ENCODE results near the gene ZFP36L1.

The ZFP36L1 gene, protein sequence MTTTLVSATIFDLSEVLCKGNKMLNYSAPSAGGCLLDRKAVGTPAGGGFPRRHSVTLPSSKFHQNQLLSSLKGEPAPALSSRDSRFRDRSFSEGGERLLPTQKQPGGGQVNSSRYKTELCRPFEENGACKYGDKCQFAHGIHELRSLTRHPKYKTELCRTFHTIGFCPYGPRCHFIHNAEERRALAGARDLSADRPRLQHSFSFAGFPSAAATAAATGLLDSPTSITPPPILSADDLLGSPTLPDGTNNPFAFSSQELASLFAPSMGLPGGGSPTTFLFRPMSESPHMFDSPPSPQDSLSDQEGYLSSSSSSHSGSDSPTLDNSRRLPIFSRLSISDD

DNA sequence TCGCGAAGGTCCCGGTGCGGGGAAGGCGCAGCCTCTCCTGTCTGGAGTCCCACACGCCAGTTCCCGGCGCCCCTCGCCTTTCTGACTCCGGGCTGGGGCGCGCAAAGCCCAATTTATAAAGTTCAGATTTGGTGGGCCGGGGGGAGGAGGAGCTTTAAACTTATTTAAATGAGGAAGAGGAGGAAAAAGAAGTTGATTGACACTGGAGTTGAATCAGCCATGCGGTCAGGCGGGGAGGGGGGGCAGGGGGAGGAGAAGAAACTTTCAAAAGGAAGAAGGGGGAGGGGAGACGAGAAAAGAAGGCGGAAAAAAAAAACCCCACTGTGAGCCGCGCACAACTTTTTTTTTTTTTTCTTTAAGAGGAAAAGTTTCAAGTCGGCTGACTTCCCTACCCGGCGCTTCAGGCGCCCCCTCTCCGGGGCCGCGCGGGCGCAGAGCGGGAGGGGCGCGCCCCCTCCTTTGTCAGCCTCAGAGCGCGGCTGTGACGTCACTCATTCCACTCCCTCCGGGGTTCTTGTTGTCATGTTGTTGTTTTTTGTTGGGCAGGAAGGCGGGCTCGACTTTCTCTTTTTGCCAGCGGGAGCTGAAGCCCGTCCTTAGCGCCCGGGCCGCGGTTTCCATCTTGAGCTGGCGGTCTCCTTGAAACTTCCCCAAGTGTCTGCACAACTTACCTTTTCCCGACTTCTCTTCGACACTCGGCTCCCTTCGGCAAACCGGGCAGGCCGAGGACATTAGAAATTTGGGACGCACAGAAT lies at the start of gene ZFP36L1:
ZFP36L1 (minus strand) TSS at position 89 of the 755 bp plus-strand sequence. CDS start 129 bp downstream, outside the sequence.
- no peak for DNase-seq

DNA sequence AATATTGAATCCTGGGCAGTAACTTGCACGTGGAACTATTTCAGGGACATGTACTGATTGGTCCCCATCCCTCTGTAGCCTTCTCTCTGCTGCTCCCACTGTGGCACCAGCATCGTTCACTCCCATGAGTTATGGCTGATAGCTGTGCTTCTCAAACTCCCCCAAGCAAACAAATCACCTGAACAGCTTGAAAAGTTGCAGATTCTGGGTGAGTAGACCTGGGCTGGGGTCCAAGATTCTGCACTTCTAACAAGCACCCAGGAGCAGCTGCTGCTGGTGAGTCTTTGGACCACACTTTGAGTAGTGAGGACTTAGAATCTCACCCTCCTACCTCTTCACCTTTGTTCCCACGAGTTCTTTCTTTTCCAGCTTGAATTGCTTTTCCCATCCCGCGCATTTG lies 49.4 kb upstream of the ZFP36L1 start:
- no peak for DNase-seq

DNA sequence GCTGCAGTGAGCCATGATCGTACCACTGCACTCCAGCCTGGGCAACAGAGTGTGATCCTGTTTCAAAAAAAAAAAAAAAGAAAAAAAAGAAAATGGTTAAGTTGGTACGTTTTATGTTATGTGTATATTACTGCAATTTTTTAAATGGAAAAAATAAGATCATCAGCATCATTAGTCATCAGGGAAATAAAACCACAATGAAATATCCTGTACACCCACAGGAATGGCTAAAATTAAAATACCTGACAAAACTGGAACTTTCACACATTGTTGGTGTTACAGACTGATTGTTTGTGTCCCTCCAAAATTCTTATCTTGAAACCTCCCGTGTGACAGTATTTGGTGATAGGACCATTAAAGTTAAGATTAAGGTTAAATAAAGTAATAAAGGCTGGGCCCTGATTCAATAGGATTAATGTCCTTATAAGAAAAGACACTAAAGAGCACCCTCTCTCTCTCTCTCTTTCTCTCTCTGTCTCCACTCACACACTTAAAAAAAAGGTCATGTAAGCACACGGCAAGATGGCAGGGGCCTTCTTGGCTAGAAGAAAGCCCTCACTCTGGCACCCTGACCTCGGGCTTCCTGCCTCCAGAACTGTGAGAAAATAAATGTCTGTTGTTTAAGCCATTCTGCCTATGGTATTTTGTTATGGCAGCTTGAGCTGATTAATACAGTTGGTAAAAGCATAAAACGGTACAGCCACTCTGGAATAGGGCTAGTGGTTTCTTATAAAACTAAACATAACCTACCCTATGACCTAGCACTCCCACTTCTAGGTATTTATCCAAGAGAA lies 48.3 kb upstream of the ZFP36L1 start:
- no peak for DNase-seq

DNA sequence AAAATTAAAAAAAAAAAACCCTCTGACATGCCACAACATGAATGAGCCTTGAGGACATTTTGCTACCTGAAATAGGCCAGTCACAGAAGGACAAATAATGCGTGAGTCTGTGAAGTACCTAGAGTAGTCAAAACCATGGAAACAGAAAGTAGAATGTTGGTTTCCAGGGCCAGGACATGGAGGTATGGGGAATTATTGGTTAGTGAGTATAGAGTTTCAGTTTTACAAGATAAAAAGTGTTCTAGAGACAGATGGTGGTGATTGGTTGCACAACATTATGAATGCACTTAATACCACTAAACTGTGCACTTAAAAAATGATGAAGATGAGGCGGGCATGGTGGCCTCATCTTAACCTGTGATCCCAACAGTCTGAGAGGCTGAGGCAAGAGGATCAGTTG lies 47.6 kb upstream of the ZFP36L1 start:
- DNase-seq: no peak

DNA sequence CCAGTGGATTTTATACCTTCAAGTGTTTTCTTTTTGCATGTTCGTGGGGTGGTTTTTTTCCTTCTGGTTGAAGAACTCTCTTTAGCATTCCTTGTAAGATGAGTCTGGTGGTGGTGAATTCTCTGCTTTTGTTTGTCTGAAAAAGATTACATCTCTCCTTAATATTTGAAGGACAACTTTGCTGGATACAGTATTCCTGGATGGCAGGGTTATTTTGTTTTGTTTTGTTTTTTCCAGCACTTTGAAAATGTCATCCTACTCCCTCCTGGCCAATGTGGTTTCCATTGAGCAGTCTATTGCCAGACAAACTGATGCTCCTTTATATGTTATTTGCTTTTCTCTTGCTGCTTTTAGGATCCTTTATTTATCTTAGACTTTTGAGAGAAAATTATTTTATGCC lies 43.2 kb upstream of the ZFP36L1 start:
- no peak for DNase-seq

DNA sequence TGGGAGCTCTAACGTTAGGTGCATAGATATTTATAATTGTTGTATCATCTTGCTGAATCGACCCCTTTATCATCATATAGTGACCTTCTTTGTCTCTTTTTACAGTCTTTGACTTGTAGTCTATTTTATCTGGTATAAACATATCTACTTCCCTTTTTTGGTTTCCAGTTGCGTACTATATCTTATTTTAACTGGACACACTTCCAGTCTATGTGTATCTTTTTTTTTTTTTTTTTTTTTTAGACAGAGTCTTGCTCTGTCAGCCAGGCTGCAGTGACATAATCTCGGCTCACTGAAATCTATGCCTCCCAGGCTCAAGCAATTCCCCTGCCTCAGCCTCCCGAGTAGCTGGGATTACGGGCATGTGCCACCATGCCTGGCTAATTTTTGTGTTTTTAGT lies 41.9 kb upstream of the ZFP36L1 start:
- DNase-seq: no peak

DNA sequence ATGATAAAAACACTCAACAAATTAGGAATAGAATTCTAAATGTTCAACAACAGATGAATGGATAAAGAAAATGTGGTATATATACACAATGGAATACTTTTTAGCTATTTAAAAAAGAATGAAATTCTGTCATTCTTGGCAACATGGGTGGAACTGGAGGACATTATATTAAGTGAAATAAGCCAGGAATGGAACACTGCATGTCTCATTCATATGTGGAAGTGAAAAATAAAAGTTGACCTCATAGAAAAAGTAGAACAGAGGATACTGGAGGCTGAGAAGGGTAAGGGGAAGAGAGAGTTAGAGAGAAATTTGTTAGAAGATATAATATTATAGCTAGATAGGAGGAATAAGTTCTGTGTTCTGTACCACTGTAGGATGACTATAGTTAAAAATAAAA lies 35.8 kb upstream of the ZFP36L1 start:
- no peak for DNase-seq

DNA sequence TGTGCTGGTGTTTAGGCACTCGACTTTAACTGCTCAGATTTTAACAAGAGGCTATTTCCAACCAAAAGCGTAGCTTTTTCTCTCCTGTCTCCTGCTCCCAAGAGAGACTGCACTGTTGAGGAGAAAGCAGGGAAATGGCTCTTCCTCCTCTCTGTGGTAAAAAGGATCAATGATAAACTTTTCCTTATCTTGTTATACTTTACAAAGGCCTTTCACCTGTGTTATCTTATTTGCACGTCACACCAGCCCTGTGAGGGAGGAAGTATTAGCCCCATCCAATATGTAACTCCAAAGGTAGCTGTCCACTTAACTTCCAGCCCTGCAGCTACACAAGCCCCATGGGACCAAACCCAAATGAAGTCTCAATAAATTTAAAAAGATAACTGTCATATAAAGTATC lies 32.9 kb upstream of the ZFP36L1 start:
- no peak for DNase-seq

DNA sequence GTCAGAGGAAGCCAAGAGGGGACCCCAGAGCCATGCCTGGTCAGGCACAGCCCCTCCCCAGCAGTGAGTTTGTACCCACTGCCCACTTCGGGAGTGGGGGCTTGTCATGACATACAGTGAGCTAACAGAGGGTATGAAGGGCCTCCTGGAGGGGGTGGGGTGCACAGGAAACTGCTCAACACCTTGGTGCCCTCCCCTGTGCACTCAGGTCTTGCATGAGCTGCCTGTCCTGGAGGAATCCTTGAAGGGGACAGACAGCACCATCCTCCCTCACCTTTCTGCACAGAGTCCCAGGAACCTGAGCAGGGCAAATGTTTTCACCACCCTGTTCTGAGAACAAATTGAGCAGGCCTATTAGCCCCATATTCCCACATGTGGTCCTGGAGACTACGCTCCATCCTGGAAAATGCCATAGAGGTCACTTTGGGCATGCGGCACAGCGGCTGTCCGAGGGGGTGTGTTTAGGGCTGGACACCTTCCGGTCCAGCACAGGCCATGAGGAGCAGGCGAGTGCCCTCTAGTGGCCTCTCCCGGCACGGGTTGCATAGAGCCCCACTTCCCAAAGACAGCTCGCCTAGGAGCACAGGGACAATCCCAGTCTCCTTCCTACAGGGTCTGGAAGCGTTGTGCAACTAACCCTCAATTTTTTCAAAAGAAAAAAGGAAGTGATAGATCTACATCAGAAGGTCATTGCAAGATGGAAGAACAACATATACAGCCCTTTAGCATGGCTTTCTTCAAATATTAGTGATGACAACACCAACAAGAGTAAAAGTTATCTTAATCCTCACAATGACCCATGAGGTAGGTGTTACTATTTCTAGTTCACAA lies 31.9 kb upstream of the ZFP36L1 start:
- peak; percentile 80 to 88 for DNase-seq

DNA sequence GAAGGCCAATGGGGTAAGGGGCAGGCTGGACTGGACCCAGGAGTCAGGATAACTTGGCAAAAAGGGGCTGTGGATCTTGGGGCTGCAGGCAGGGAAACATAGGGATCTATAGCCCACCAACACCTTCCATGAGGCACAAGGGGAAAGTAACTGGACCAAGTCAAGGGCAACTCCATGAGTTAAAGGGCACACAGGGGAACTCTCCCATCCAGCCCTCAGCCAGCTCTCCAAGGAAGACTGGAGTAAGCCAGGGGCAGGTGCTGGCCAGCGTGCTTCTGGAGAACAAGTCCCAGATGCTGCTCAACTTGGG lies 31.3 kb upstream of the ZFP36L1 start:
- no peak for DNase-seq

DNA sequence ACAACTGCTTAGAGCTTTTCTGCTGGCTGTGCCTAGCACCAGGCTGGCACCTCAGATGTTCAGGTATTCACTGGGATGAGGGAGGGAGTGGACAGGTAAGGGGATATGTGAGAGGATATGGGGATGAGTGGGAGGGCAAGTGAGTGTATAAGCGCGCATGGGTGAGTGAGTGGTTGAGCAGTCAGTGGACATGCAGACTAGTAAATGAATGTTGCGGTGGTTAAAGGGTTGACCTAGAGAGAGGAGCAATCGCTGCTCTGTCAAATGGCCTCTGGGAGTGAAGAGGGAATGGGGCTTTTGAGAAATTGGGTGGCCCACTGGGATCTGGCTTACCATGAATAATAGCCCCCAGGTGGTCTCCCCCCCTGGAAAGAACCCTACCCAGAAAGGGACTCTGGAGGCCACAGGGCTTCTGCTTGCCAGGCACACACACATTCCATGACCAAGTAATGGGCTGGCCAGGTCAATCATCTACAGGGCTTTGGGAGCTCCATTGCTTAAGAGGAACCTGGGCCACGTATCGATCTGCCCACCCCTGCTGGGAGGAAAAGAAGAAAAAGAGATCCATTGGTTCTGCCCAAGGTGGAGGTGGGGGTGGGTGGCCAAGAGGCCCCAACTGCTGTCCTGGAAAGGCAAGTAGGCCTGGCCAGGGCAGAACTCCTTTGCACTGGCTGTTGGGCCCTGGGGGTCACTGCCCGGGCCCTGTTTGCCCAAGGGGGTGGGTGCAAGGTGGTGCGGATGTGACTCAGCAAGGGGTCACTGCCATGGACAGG lies 30.8 kb upstream of the ZFP36L1 start:
- DNase-seq: no peak

DNA sequence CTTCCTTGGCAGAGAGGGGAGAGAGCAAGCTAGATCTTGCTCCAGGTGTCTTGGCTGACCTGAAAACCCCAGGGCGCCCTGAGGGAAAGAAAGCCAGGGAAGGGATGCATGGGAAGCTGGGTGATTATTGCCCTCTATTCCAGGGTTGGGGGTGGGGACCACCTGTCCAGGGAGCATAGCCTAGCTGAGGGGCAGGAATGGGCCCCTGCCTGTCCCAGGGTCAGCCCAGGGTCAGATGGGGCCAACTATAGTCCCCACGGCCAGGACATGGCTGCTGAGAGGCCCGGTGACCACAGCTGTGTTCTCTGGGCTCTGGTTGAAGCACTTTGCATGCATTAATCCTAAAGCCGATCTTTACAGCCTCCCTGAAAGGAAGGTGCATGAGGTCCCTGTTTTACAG lies 30.1 kb upstream of the ZFP36L1 start:
- DNase-seq: no peak

DNA sequence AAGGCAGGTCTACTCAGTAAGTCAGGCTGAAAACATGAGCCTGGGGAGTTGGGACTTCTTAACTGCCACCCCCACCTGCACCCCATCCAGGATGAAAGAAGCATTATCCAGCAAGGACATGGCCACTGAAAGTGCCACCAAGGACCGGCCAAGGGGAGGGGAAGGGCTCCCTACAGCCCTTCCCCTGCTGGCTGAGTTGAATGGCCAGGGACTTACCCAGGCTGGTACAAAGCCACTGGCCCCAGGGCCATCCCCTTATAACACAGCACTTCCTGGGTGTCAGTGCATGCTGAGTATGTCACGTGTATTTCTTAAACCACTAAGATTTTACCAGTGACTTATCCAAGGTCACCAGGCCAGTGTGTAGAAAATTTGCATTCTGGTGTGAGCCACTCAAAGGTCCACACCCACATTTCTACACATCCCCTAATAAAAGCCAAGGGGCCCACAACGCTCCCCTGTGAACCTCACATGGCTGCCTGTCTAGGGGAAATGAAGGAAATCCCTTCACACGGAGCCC lies 29.3 kb upstream of the ZFP36L1 start:
- DNase-seq: no peak

DNA sequence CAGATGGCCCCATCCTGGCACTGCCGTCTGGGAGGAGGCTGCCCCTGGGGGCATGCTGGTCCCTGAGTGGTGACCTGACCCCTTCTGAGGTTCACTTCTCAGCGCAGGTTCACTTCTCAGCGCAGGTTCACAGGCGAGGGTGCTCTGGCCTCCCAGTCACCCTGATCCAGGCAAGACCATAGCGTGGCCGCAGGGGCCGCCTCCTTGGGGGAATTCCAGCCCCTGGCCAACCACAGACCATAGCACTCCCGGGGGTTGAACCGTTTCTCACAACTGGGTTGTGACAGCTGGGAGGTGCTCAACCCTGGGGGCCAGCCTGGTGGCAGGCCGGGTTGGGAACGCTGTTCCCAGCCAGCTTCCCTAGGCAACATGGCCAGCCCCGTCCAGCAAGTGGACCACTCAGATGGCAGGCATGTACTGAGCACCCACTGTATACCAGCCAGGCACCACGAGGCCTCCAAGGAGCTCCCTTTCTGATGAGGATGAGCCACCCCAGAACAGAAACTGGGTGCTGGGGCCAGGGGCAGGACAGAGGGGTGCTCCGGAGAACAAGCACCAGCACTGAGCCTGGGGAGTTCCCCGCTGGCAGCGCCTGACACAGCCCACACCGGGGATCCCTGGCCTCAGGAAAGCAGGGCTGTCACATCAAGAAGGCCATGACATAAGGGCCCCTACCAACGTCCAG lies 28.3 kb upstream of the ZFP36L1 start:
- DNase-seq: no peak

DNA sequence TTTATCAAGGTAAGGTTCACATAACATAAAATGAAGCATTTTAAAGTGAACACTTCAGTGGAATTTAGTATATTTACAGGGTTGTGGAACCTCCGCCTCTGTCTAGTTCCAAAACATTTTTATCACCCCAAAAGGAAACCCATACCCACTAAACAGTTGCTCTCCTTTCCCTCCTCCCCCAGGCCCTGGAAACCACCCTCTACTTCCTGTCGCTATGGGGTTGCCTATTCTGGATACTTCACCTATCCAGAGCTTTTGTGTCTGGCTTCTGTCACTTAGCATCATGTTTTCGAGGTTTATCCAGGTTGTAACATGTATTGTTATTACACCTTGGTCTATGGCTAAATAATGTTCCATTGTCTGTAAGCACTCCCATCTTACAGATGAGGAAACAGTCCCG lies 27.7 kb upstream of the ZFP36L1 start:
- DNase-seq: no peak

DNA sequence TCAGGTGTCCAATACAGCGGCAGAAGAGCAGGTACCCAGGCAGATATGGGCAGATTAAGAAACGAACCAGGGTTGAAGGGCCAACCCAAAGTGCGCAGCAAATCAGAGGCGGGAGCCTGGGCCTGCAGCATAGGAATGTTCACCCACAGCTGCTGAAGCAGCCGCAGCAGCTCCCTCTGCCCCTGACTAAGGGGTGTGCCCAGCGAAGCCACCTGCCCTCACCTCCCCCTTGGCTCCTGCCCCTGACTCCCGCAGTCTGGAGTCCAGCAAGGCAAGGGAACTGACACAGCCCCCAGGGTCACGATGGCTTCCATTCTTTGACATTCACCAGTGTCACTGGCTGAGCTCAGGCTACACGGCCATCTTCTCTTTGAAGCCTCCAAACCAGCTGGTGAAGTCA lies 27.3 kb upstream of the ZFP36L1 start:
- DNase-seq: no peak

DNA sequence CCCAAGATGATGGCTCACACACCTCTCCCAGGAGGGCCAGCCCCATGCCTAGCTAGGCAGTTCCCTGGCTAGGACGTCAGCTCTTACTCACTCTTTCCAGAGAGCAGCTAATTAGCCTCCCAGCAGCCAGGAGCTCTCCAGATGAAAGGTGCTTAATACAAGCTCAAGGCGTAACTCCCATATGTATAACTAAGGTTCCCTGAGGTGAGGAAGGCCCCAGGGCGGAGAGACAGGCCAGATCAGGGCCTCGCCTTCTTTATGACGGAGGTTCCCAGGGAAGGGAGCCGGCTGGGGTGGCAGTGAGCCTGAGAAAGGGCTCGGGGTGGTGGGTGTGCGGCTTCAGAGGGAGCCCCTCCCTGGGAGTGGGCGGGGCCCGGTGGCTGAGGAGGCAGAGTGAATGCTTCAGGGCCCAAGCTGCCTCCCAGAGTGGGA lies 26.4 kb upstream of the ZFP36L1 start:
- no peak for DNase-seq

DNA sequence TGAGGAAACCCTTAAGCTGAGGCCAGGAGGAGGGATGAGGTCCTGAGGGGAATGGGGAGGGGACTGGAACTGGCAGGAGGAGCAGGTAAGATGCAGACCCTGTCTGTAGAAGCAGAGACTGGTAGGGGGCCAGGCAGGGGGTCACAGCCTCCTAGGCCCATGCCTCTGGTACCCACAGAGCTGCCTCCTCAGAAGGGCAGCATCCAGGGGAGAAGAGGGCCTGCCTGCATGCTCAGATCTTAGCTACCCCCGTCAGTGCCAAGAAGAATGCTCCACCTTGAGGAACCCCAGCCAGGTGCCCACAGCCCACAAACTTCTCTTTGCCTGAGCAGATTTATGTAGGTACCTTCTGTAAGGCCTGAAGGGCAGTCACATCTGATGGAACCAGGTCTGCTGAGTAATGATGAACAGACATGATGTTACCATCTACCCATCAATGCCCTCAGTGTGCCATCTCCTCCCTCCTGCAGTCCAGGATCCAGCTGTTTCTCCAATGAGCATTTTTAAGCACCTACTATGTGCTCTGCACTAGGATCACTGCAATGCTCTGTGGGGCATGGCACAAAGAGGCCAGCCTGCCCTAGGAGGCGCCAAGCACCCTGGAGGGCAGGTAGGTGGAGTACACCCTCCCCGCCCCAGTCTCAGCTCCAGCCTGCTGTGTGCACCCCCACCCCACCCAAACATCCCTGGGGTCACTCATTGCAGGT lies 24.8 kb upstream of the ZFP36L1 start:
- DNase-seq: no peak

DNA sequence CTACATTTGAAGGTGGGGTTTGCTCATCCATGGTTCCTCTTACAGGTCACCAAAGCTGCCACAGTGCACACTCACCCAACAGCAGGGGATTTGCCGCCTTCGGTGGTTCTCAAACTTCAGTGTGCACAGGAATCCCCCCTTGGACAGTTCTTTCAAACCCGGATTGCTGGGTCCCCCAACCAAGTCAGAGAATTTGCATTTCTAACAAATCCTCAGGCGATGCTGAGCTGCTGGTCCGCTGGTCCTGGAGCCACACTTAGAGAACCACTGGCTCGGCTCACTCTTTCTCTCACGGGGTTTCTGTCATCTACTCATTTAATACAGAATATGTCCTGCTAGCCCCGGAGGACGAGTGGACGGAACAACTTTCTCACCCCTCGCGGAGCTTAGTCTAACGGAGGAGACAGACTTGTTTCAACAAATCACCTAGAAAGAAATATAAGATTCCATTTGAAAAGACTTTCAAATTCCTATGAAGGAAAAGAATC lies 24.1 kb upstream of the ZFP36L1 start:
- DNase-seq: no peak

DNA sequence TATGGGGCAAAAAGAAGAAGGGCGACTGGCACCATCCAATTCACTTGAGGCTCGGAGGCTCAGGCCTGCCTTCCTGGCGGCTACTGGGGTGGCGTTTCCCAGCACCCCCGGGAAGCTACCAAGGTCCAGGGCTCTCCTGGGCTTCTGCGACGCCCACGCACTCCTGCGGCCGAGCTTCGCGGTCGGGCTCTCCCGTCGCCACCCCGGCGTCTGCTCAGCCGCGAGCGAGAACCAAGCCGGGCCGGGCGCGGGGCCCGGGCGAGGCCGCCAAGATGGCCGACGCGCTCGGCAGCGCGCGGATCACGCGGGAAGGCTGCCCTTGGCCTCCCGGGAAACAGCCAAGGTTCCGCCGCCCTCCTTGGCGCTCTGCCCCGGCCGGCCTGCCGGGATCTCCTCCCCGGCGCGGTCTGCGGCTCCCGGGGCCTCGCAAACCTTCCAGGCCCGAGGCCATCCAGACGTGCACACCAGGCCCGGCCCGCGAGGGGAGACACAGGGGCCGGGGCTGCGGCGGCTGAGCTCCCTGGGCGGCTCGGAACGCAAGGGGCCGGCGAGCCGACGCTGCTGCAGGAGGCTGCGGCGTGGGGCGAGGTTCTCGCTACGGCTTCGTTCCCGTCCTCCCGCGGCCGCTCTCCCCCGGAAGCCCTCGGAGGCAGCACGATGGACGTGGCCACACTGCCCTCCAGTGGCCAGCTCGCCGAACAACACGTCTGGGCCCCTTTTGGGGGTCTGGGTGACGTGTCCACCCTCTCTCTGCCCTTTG lies 23.5 kb upstream of the ZFP36L1 start:
- peak; percentile 72 to 85 for DNase-seq
